NCI-H128 (cell line): ENCODE results near the gene RFPL2.
"Not testable (repeated sequence)": the region's sequence is repeated elsewhere in the genome, so short reads cannot be mapped to it uniquely, and the experiment has no call there.

Experiments
- DNase-seq: peaks from one replicate; lab custom pipeline; 2025; ENCODE audit not compliant: unreplicated experiment; lab: John Stamatoyannopoulos, UW

RFPL2 gene

DNA sequence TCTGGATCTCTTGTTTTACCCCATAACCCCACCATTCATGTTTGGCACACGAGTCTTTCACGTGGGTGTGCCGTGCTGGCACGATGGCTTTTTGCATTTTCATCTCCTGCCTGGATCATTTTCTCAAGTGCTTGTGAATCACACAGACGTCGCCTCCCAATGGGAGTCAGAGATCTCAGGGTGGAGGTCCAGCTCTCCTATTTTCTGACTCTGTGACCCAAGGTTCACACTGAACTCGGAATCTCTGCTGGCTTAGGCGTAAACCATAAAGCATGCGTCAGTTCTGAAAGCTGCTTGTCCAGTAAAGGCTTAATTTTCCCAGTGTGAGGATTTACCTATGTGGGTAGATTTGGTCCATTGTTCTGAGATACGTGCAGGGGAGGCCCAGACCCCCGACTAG lies 29.8 kb downstream of the RFPL2 start:
- DNase-seq = no peak

DNA sequence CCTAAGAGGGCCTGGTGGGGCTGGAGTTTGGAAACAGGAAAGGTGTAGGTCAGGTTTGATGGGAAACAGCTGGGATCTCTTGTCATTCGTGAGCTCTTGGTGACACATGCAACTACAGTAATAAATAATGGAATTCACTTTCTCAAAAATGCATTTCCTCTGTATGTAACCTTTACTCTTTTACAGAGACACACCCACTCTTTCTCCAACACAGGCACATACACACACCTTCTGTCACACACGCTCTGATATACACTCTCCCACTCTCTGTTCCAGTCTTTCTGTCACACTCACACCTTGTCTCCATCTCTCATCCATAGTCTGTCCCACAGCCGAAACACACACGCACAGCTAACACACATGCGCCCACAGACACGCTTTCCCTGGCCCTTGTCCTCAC lies 39.2 kb downstream of the RFPL2 start:
- DNase-seq = no peak

DNA sequence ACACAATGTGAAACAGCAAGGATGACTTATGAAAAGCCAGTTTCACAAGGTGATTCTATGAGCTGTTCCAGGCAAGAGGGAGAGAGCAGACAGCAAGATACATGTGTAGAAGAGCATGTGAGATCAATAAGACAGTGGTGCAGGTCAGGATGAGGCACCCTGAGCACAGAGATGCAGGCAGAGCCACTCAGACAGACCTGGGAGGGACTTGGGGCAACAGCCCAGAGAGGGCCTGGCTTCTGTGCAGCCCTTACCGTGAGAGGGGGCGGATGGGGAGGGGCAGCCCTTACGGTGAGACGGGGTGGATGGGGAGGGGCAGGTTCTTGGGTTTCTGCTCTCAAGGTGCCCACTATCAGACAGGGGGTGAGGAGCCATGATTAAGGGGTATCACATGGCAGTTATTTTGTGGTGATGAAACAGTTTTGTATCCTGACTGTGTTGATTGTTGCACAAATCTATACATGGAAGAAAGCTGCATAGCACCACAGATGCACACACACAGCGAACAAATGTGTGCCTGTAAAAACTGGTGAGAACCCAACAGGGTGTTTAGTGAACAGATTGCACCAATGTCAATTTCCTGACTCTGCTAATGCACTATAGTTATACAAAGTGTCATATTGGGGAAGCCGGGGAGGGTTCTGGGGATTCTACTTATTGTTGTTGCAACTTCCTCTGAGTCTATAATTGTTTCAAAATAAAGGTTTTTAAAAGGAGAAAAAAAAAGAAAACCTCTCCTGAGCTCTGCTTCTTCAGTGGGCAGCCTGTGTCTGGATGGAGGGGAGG lies 40.6 kb downstream of the RFPL2 start:
- no peak for DNase-seq

DNA sequence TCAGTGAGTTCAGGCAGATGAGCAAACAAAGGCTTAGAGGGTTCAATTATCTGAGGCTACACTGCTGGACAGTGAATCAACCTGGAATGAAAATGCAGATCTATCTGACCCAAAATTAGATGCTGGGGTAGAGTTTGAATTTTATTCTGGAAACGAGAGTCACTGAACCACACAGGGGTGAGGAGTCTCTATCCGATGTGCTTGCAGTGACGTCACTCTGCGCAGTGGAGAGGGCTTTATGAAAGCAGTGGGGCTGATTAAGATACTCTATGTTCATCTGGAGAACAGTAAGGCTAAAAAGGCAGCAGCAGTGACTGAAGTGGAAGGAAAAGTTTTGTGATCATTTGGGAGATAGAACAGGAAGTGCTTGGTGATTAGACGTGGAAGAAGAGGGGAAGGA lies 44.5 kb downstream of the RFPL2 start:
- not testable (repeated sequence) for DNase-seq

DNA sequence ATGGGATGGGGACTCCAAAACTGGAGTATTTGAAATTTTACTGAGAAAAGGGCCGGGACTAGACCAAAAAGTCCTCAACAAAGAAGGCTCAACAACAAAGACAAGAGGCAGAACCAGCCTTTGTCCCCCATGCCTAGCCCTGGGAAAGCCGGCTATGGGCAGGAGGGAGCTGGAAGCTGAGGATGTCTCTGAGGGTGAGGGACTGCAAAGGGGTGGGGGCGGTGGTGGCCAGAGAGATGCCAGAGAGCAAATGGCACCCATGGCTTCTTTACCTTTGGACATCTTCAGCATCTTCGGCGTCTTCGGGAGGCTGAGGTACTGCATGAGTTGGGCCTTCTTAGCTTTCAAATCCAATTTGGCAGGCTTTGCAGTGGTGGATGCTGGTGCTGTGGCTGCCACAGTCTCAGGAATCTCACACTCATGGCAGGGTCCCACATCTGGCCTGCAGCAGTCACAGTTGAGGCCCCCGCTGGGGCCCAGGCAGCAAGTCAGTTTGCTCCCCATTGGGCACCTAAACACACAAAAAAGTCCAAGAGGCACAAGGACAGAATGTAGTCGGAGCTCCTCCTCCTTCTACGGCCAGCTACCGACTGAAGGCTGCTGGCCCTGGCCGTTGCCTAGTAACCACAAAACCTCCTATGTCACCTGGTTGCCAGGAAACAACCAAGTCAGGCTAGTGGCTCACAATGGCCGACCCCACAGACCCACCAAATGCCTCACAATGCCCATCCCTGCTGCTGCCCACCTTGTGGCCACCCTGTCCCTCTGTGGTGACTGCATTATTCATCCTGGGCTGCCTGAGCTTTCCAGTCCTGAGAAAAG lies 46.0 kb downstream of the RFPL2 start, which contains the start of gene C22orf42:
TSS of gene C22orf42 (minus strand) at position 592 of the 822 bp plus-strand sequence. CDS start at position 504, 88 bp downstream.
- DNase-seq = no peak

DNA sequence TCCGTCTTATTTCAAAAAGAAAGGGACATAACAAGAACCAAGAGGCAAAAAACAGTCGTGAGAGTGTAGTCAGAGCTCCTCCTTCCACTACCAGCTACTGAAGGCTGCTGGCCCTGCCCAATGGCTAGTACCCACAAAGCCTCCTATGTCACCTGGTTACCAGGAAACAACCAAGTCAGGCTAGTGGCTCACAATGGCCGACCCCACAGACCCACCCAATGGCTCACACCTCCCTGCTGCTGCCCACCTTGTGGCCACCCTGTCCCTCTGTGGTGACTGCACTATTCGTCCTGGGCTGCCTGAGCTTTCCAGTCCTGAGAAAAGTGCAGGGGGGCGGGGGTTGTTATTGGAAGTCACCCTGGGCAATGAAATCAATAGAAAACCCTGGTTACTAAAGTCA lies 47.2 kb downstream of the RFPL2 start:
- not testable (repeated sequence) for DNase-seq

DNA sequence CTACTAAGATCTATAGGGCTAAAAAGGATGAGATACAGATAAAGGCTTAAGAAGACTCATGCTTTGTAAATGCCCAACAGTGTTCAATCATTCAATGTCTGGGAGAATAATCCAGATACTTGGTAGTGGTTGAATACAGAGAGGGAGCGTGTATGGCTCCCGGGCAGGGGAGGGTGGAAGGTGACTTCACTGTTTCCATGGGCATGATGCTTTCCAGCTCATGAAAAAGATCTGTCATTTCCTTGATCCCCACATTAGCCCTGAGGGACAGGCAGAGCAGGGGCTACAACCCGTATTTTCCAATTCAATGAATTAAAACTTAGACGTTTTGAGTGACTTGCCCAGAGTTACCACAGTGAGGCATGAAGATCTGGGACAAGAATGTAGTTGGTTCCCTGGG lies 50.1 kb downstream of the RFPL2 start:
- not testable (repeated sequence) for DNase-seq

DNA sequence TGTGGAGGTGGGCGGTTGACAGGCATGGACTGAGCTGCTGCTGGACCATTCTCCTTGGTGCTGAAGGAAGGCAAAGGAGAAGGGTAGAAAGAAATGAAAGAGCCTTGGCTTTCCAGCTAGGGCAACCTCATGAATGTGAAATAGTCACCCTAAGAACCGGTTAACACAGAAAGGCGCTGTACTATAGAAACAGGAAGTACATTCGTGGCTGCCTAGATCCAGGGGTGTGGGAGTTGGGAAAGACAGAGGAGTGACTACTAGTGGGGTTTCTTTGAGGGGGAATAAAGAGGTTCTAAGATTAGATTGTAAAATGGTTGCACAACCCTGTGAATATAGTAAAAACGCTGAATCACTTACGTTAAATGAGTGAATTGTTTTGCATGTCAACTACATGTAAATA lies 53.2 kb downstream of the RFPL2 start:
- DNase-seq = not testable (repeated sequence)

DNA sequence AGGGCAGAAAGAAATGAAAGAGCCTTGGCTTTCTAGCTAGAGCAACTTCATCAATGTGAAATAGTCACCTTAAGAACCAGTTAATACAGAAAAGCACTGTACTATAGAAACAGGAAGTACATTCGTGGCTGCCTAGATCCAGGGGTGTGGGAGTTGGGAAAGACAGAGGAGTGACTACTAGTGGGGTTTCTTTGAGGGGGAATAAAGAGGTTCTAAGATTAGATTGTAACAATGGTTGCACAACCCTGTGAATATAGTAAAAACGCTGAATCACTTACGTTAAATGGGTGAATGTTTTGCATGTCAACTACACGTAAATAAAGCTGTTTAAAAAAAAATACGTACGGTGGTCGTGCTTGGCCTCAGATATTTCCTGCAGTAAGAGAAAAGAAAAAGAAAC lies 54.2 kb downstream of the RFPL2 start:
- not testable (repeated sequence) for DNase-seq

DNA sequence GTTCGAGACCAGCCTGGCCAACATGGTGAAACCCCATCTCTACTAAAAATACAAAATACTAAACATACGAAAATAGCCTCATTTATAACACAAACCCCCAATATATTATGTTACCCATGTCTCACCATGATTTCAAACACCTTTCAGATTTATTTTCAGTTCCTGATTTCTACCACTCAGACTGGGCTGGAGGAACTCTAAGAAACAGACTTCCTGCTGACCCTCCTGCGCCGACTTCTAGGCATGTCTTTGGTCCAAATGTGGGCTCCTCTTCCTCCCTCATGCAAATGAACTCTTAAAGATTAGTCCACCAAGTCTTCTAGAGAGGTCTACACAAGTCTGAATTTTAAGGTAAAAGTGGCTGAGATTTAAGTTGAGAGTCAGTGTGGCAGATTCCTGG lies 56.5 kb downstream of the RFPL2 start:
- DNase-seq = not testable (repeated sequence)

DNA sequence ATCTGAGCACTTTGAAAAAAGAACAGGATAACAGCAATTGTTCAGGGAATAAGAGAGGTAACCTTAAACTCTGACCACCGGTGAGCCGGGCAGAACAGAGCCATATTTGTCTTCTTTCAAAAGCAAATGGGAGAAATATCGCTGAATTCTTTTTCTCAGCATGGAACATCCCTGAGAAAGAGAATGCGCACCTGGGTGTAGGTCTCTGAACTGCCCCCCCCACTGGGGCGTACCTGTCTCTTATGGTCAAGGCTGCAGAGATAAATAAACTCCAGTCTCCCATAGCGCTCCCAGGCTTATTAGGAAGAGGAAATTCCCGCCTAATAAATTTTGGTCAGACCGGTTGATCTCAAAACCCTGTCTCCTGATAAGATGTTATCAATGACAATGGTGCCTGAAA lies 57.7 kb downstream of the RFPL2 start:
- not testable (repeated sequence) for DNase-seq

DNA sequence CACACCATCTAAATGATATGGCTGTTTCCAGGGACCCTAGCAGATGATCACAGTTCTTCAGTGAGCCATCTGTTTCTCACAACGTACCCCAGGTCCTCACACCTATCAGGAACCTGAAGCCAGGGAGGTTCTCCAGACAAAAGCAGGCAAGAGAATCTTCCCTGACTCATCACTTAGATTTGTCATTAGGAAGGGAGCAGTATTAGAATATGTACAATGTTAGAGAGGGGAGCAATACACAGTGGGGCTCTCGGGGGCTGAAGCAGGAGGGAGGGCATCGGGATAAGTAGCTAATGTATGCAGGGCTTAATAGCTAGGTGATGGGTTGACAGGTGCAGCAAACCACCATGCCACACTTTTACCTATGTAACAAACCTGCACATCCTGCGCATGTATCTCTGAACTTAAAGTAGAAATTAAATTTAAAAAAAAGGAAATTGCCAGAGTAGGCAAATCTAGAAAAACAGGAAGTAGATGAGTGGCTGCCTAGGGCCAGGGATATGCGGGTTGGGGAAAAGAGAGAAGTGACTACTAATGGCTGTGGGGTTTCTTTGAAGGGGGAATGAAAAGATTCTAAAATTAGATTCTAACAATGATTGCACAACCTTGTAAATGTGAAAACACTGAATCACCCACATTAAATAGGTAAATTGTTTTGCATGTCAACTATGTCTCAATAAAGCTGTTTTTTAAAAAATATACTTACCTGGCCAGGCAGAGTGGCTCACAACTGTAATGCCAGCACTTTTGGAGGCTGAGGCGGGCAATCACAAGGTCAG lies 60.2 kb downstream of the RFPL2 start:
- DNase-seq = no peak

DNA sequence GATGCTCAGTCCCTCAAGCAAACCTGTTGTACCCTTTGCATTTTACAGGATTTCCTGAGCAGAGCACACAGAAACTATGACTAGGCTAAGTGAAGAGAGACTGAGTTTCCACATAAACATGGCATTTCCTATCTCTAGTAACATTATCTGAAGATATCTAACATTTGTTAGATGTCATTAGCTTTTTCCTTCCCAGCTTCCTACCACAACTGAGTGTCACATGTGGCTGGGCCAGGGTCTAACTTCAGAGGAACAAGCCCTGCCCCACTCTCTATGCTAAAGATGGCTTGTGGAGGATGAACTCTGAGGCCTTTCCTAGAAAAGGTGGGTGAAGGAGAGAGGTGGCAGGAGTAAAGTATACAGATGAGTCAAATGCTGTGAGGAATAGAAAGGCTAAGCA lies 62.3 kb downstream of the RFPL2 start:
- no peak for DNase-seq

DNA sequence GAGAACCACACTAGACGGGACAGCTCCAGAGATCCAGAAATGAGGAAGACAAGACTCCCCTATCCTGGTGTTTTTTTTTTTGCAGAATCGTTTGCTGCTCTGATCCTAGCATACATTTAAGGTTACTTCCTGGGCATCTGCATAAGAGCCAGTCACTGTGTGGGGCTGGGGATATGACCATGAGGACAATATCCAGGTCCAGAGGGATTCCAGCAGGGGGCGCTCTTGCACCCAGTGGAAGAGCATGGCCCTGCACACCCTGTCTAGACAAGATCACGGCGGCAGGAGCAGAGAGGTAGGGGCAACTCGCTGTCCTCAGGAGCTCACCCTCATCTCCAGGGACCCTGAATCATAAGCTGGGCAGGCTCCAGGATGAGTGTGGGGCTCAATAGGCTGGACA lies 64.2 kb downstream of the RFPL2 start:
- not testable (repeated sequence) for DNase-seq
